HG03442 (cell line): Measurements from ENCODE around the gene RAB3IL1.
A peak's percentile ranks its signal among the peaks of the same experiment; 100 is the strongest.
"Not testable (repeated sequence)": the region's sequence is repeated elsewhere in the genome, so short reads cannot be mapped to it uniquely, and the experiment has no call there.

Source experiments
- ATAC-seq: cut with Tn5 transposase; IDR thresholded peaks from one replicate; pipeline ENCODE4 v1.9.1; 2021; ENCODE audit warnings: mild to moderate bottlenecking, moderate library complexity; ENCODE audit not compliant: unreplicated experiment

Gene RAB3IL1

GRCh38 chr11:61887839-61888494, 29.4 kb downstream of the RAB3IL1 start:
- ATAC-seq: no peak

- no peak for ATAC-seq
Measured at GRCh38 chr11:61886643-61887042, 30.7 kb downstream of the RAB3IL1 start.

- ATAC-seq: no peak
Measured at GRCh38 chr11:61885784-61886580, 31.4 kb downstream of the RAB3IL1 start.

- no peak for ATAC-seq
Measured at GRCh38 chr11:61885166-61885778, 32.1 kb downstream of the RAB3IL1 start.

- ATAC-seq: no peak
Measured at GRCh38 chr11:61883947-61884346, 33.4 kb downstream of the RAB3IL1 start.

- no peak for ATAC-seq
Measured at GRCh38 chr11:61883327-61883726, 34.0 kb downstream of the RAB3IL1 start.

GRCh38 chr11:61882879-61883278, 34.5 kb downstream of the RAB3IL1 start:
- no peak for ATAC-seq

- ATAC-seq: not testable (repeated sequence)
Measured at GRCh38 chr11:61882267-61882666, 35.1 kb downstream of the RAB3IL1 start.

GRCh38 chr11:61881397-61881796, 36.0 kb downstream of the RAB3IL1 start:
- no peak for ATAC-seq

- ATAC-seq: no peak
Measured at GRCh38 chr11:61880454-61880853, 36.9 kb downstream of the RAB3IL1 start.

GRCh38 chr11:61880031-61880430, 37.3 kb downstream of the RAB3IL1 start:
- no peak for ATAC-seq

- ATAC-seq: no peak
Measured at GRCh38 chr11:61879152-61879551, 38.2 kb downstream of the RAB3IL1 start.

- no peak for ATAC-seq
Measured at GRCh38 chr11:61875698-61876097, 41.7 kb downstream of the RAB3IL1 start.

GRCh38 chr11:61874853-61875252, 42.5 kb downstream of the RAB3IL1 start:
- no peak for ATAC-seq

GRCh38 chr11:61874377-61874809, 43.0 kb downstream of the RAB3IL1 start:
- no peak for ATAC-seq

- no peak for ATAC-seq
Measured at GRCh38 chr11:61873588-61874376, 43.6 kb downstream of the RAB3IL1 start.

- ATAC-seq: no peak
Measured at GRCh38 chr11:61872935-61873565, 44.3 kb downstream of the RAB3IL1 start.

GRCh38 chr11:61871158-61871597, 46.2 kb downstream of the RAB3IL1 start:
- ATAC-seq: peak; percentile 66

GRCh38 chr11:61870541-61871031, 46.8 kb downstream of the RAB3IL1 start:
- no peak for ATAC-seq

- no peak for ATAC-seq
Measured at GRCh38 chr11:61869708-61870451, 47.5 kb downstream of the RAB3IL1 start.
